Measurements from ENCODE around the gene MC5R. TPM values are rescaled to one million over a fixed set of nuclear protein-coding genes. Genes with fewer than 3 reads are reported as not detected.

The MC5R gene
- total and polyA plus RNA-seq, 4 donors, result not detected

GRCh38 chr18:13800505-13801259, 23.3 kb upstream of the MC5R start:
- Histone ChIP-seq H3K4me3 (peak overlapping the region; percentile 5), H3K27ac (ENCODE audit: low read depth in 1 of 2, low read length in 1 of 2) (no peak overlapping the region), H3K27me3 (ENCODE audit: control insufficient read depth in 3 of 3, insufficient read depth in 3 of 3, low read length in 2 of 3) (peaks cover 6 to 11% (median 11%) of the 10 kb centered on the region in 3 donors), H3K9me3 (ENCODE audit: control insufficient read depth in 4 of 4, insufficient read depth in 3 of 4, low read length in 3 of 4) (no peaks in the 10 kb centered on the region), H3K4me1 (ENCODE audit: control insufficient read depth in 5 of 5, insufficient read depth in 5 of 5, low read length in 5 of 5) (peaks cover 0 to 5% (median 0%) of the 10 kb centered on the region in 5 donors), H3K9ac (ENCODE audit: insufficient read depth in 1 of 2, low read length in 2 of 2) (no peak overlapping the region), H3K36me3 (ENCODE audit: control insufficient read depth in 4 of 4, insufficient read depth in 4 of 4, low read length in 4 of 4) (no peaks in the 10 kb centered on the region)
- DNase-seq (peak; percentile 58 to 71 (median 61)), ATAC-seq (ENCODE audit: insufficient read depth, low FRiP score) (peak; percentile 92)
- 14% methylated on average over 30 of the region's 30 CpGs for WGBS, 2 donors
- TF ChIP-seq, protein P1, sequence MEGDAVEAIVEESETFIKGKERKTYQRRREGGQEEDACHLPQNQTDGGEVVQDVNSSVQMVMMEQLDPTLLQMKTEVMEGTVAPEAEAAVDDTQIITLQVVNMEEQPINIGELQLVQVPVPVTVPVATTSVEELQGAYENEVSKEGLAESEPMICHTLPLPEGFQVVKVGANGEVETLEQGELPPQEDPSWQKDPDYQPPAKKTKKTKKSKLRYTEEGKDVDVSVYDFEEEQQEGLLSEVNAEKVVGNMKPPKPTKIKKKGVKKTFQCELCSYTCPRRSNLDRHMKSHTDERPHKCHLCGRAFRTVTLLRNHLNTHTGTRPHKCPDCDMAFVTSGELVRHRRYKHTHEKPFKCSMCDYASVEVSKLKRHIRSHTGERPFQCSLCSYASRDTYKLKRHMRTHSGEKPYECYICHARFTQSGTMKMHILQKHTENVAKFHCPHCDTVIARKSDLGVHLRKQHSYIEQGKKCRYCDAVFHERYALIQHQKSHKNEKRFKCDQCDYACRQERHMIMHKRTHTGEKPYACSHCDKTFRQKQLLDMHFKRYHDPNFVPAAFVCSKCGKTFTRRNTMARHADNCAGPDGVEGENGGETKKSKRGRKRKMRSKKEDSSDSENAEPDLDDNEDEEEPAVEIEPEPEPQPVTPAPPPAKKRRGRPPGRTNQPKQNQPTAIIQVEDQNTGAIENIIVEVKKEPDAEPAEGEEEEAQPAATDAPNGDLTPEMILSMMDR (IDR thresholded peaks at IDR 0.05; ENCODE audit: control extremely low read depth, extremely low read depth), result no peak

GRCh38 chr18:13801260-13801601, 22.7 kb upstream of the MC5R start:
- no peak overlapping the region for H3K27ac ChIP-seq (ENCODE audit: low read depth in 1 of 2, low read length in 1 of 2)
- TF ChIP-seq, protein P1 (IDR thresholded peaks at IDR 0.05; ENCODE audit: control extremely low read depth, extremely low read depth), result no peak
- no peak overlapping the region for H3K9ac ChIP-seq (ENCODE audit: insufficient read depth in 1 of 2, low read length in 2 of 2)
- peaks cover 6 to 11% (median 11%) of the 10 kb centered on the region in 3 donors for H3K27me3 ChIP-seq (ENCODE audit: control insufficient read depth in 3 of 3, insufficient read depth in 3 of 3, low read length in 2 of 3)
- no peak overlapping the region for H3K4me3 ChIP-seq
- no peaks in the 10 kb centered on the region for H3K9me3 ChIP-seq (ENCODE audit: control insufficient read depth in 4 of 4, insufficient read depth in 3 of 4, low read length in 3 of 4)
- H3K36me3 ChIP-seq (ENCODE audit: control insufficient read depth in 4 of 4, insufficient read depth in 4 of 4, low read length in 4 of 4), result no peaks in the 10 kb centered on the region
- ATAC-seq (ENCODE audit: insufficient read depth, low FRiP score) (no peak), DNase-seq (no peak)
- H3K4me1 ChIP-seq (ENCODE audit: control insufficient read depth in 5 of 5, insufficient read depth in 5 of 5, low read length in 5 of 5), result peaks cover 0 to 5% (median 0%) of the 10 kb centered on the region in 5 donors
- WGBS, 2 donors, result 10 to 11% methylated on average over 15 of the region's 15 CpGs

GRCh38 chr18:13804305-13804704, 19.6 kb upstream of the MC5R start:
- ATAC-seq (ENCODE audit: insufficient read depth, low FRiP score) (no peak), DNase-seq (no peak)
- TF ChIP-seq, protein P1 (IDR thresholded peaks at IDR 0.05; ENCODE audit: control extremely low read depth, extremely low read depth), result no peak
- H3K36me3 ChIP-seq (ENCODE audit: control insufficient read depth in 4 of 4, insufficient read depth in 4 of 4, low read length in 4 of 4), result no peaks in the 10 kb centered on the region
- H3K9me3 ChIP-seq (ENCODE audit: control insufficient read depth in 4 of 4, insufficient read depth in 3 of 4, low read length in 3 of 4), result no peaks in the 10 kb centered on the region
- no peak overlapping the region for H3K4me3 ChIP-seq
- H3K27ac ChIP-seq (ENCODE audit: low read depth in 1 of 2, low read length in 1 of 2), result no peak overlapping the region
- peaks cover 0 to 5% (median 0%) of the 10 kb centered on the region in 5 donors for H3K4me1 ChIP-seq (ENCODE audit: control insufficient read depth in 5 of 5, insufficient read depth in 5 of 5, low read length in 5 of 5)
- WGBS, 2 donors, result 52 to 59% methylated on average over 4 of the region's 4 CpGs
- H3K27me3 ChIP-seq (ENCODE audit: control insufficient read depth in 3 of 3, insufficient read depth in 3 of 3, low read length in 2 of 3), result peaks cover 3 to 11% (median 6%) of the 10 kb centered on the region in 3 donors
- H3K9ac ChIP-seq (ENCODE audit: insufficient read depth in 1 of 2, low read length in 2 of 2), result no peak overlapping the region
